ENCODE data around the gene CCL8. TPM values are rescaled to one million over a fixed set of nuclear protein-coding genes. Genes with fewer than 3 reads are reported as not detected.
A peak's percentile ranks its signal among the peaks of the same experiment; 100 is the strongest.

Gene CCL8
- polyA plus RNA-seq, result 0.39 TPM
- long read RNA-seq, donor 1, result 0 reads
- long read RNA-seq, donor 2, result 0 reads
- long read RNA-seq, donor 3, result 0 reads
- long read RNA-seq, donor 4, result 0 reads
- long read RNA-seq, donor 5, partial matches to known transcripts, result 0 of 1 reads
- long read RNA-seq, donor 5, other reads (novel, unspliced or antisense), result 0 of 1 reads
- long read RNA-seq, donor 6, partial matches to known transcripts, result 0 of 2 reads
- long read RNA-seq, donor 6, other reads (novel, unspliced or antisense), result 0 of 2 reads
- long read RNA-seq, donor 7, partial matches to known transcripts, result 0 of 2 reads
- long read RNA-seq, donor 7, other reads (novel, unspliced or antisense), result 0 of 2 reads
- long read RNA-seq, donor 8, result 0 reads
- long read RNA-seq, donor 9, partial matches to known transcripts, result 0 of 1 reads
- long read RNA-seq, donor 9, other reads (novel, unspliced or antisense), result 0 of 1 reads
- long read RNA-seq, donor 10, partial matches to known transcripts, result 0 of 1 reads
- long read RNA-seq, donor 10, other reads (novel, unspliced or antisense), result 0 of 1 reads
- long read RNA-seq, donor 11, result 0 reads

DNA sequence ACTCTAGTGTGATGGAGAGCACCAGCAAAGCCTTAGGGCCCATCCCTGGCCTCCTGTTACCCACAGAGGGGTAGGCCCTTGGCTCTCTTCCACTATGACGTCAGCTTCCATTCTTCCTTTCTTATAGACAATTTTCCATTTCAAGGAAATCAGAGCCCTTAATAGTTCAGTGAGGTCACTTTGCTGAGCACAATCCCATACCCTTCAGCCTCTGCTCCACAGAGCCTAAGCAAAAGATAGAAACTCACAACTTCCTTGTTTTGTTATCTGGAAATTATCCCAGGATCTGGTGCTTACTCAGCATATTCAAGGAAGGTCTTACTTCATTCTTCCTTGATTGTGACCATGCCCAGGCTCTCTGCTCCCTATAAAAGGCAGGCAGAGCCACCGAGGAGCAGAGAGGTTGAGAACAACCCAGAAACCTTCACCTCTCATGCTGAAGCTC, at the start of gene CCL8:
TSS of gene CCL8 (plus strand) at position 397 of the 445 bp plus-strand sequence. CDS start 67 bp downstream, outside the sequence.
- Histone ChIP-seq H3K27me3 (ENCODE audit: control insufficient read depth, insufficient read depth, low read length) (no peaks in the 10 kb centered on the region), H3K4me3 (ENCODE audit: low read length) (no peak within 1 kb of the TSS), H3K27ac (ENCODE audit: low read length) (no peak within 1 kb of the TSS), H3K36me3 (ENCODE audit: control insufficient read depth, insufficient read depth, low read length) (no peaks in the 10 kb centered on the region), H3K9me3 (ENCODE audit: control insufficient read depth, low read depth, low read length) (no peaks in the 10 kb centered on the region), H3K4me1 (ENCODE audit: control insufficient read depth, insufficient read depth, low read length) (no peaks in the 10 kb centered on the region)
- WGBS (ENCODE audit: insufficient coverage, low lambda C conversion rate), result no CpG with 5 or more reads among the region's 2 CpGs
- DNase-seq, result no peak

DNA sequence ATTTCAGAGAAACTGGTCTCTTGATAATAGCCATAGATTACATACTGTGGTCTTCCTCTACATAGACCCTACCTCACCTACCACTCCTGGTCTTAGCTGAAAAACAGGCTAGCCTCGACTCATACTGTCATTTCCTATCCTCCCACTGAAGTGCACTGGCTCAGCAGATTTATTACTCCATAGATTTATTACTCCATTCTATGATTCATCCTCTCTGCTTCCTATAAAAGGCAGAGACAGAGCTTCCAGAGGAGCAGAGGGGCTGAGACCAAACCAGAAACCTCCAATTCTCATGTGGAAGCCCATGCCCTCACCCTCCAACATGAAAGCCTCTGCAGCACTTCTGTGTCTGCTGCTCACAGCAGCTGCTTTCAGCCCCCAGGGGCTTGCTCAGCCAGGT, 49.3 kb upstream of the CCL8 start, which contains the start of gene CCL7:
TSS of gene CCL7 (plus strand) at position 253 of the 400 bp plus-strand sequence. CDS start at position 323, 70 bp downstream.
- no CpG with 5 or more reads among the region's 1 CpG for WGBS (ENCODE audit: insufficient coverage, low lambda C conversion rate)

DNA sequence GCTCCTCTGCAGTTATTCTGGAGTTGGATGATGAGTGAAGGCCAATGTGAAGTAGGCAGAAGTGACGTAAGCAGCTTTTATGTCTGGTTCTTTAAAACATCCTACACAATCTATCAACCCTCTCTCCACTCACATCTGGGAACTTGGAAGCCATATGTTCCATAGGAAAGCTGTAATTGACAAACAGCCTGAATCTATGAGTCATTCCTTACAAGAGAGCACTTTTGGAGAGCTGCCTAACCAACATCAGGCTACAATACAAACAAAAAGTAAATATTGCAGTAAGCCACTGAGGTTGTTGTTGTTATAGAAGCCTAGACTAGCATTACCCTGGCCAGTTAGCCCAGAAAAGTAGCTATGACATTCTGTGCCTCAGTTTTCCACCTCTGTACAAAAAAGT, 43.4 kb upstream of the CCL8 start:
- Histone ChIP-seq H3K27ac (ENCODE audit: low read length) (no peak overlapping the region), H3K9me3 (ENCODE audit: control insufficient read depth, low read depth, low read length) (no peaks in the 10 kb centered on the region), H3K4me3 (ENCODE audit: low read length) (no peak overlapping the region), H3K27me3 (ENCODE audit: control insufficient read depth, insufficient read depth, low read length) (peaks cover 13% of the 10 kb centered on the region), H3K4me1 (ENCODE audit: control insufficient read depth, insufficient read depth, low read length) (no peaks in the 10 kb centered on the region), H3K36me3 (ENCODE audit: control insufficient read depth, insufficient read depth, low read length) (no peaks in the 10 kb centered on the region)
- peak; percentile 37 to 38 for DNase-seq
- WGBS (ENCODE audit: insufficient coverage, low lambda C conversion rate), result no CpG with 5 or more reads among the region's 1 CpG

More for the DNA sequence above, 49.3 kb upstream of the CCL8 start, which contains the start of gene CCL7:
- no peaks in the 10 kb centered on the region for H3K36me3 ChIP-seq (ENCODE audit: control insufficient read depth, insufficient read depth, low read length)
- no peaks in the 10 kb centered on the region for H3K4me1 ChIP-seq (ENCODE audit: control insufficient read depth, insufficient read depth, low read length)
- no peak for DNase-seq
- no peak within 1 kb of the TSS for H3K27ac ChIP-seq (ENCODE audit: low read length)
- H3K4me3 ChIP-seq (ENCODE audit: low read length), result no peak within 1 kb of the TSS
- peaks cover 15% of the 10 kb centered on the region for H3K27me3 ChIP-seq (ENCODE audit: control insufficient read depth, insufficient read depth, low read length)
- no peaks in the 10 kb centered on the region for H3K9me3 ChIP-seq (ENCODE audit: control insufficient read depth, low read depth, low read length)

DNA sequence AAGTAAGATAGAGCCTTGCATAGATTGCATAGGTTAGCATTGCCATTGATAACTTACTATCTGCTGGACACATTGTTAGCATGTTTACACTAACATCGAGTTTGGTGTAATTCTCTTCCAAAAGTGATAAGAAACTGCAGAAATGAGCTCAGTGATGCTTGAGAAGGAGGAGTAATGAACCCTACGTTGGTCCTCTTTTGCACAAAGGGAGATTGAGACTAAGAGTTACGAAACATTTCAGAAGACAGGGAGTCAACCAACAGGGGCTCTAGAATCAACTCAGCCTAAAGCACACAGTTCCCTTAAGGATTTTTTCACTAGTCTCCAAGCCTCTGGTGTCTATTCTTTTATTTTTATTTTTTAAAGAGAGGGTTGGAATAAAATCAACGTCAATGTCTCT, 42.4 kb upstream of the CCL8 start:
- no peaks in the 10 kb centered on the region for H3K9me3 ChIP-seq (ENCODE audit: control insufficient read depth, low read depth, low read length)
- H3K4me3 ChIP-seq (ENCODE audit: low read length), result no peak overlapping the region
- no peak overlapping the region for H3K27ac ChIP-seq (ENCODE audit: low read length)
- WGBS (ENCODE audit: insufficient coverage, low lambda C conversion rate), result 78% methylated on average over 1 of the region's 4 CpGs
- no peaks in the 10 kb centered on the region for H3K36me3 ChIP-seq (ENCODE audit: control insufficient read depth, insufficient read depth, low read length)
- no peaks in the 10 kb centered on the region for H3K4me1 ChIP-seq (ENCODE audit: control insufficient read depth, insufficient read depth, low read length)
- H3K27me3 ChIP-seq (ENCODE audit: control insufficient read depth, insufficient read depth, low read length), result peaks cover 8% of the 10 kb centered on the region
- DNase-seq, result no peak

DNA sequence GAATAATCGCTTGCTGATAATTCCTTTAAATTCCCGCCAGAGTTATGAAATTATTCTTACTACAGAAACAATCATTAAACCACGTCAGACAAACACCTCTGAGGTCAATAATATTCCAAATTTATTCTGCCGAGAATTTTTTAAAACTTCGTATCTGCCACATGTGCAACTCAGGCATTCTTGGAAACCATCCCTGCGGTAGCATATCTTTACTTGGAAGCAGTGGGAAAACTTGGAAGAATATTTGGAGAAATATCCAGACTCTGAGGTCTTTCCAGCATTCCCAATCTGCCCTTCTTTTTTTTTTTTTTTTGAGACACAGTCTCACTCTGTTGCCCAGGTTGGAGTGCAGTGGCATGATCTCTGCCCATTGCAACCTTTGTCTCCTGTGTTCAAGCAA, 35.7 kb upstream of the CCL8 start:
- Histone ChIP-seq H3K9me3 (ENCODE audit: control insufficient read depth, low read depth, low read length) (no peaks in the 10 kb centered on the region), H3K4me1 (ENCODE audit: control insufficient read depth, insufficient read depth, low read length) (no peaks in the 10 kb centered on the region), H3K27me3 (ENCODE audit: control insufficient read depth, insufficient read depth, low read length) (peaks cover 3% of the 10 kb centered on the region), H3K4me3 (ENCODE audit: low read length) (no peak overlapping the region), H3K36me3 (ENCODE audit: control insufficient read depth, insufficient read depth, low read length) (no peaks in the 10 kb centered on the region), H3K27ac (ENCODE audit: low read length) (no peak overlapping the region)
- no peak for DNase-seq
- WGBS (ENCODE audit: insufficient coverage, low lambda C conversion rate), result 84% methylated on average over 3 of the region's 6 CpGs

DNA sequence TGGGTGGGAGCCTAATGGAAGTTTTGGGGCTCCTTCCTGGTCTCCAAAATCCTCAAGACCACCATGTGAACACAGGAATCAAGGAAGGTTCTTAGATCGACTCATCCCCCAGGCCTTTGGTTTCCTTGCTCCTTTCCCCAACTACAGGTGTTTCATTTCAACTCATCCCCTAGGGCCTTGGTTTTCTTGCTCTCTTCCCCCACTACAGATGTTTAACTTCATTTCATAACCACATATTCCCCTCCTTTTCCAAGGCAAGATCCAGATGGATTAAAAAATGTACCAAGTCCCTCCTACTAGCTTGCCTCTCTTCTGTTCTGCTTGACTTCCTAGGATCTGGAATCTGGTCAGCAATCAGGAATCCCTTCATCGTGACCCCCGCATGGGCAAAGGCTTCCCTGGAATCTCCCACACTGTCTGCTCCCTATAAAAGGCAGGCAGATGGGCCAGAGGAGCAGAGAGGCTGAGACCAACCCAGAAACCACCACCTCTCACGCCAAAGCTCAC, 33.9 kb upstream of the CCL8 start, which contains the start of gene CCL11:
TSS of gene CCL11 (plus strand) at position 457 of the 507 bp plus-strand sequence. CDS start 67 bp downstream, outside the sequence.
- DNase-seq, result no peak
- no peaks in the 10 kb centered on the region for H3K36me3 ChIP-seq (ENCODE audit: control insufficient read depth, insufficient read depth, low read length)
- no peak within 1 kb of the TSS for H3K4me3 ChIP-seq (ENCODE audit: low read length)
- WGBS (ENCODE audit: insufficient coverage, low lambda C conversion rate), result no CpG with 5 or more reads among the region's 4 CpGs
- H3K4me1 ChIP-seq (ENCODE audit: control insufficient read depth, insufficient read depth, low read length), result no peaks in the 10 kb centered on the region
- H3K27me3 ChIP-seq (ENCODE audit: control insufficient read depth, insufficient read depth, low read length), result peaks cover 3% of the 10 kb centered on the region
- no peaks in the 10 kb centered on the region for H3K9me3 ChIP-seq (ENCODE audit: control insufficient read depth, low read depth, low read length)
- H3K27ac ChIP-seq (ENCODE audit: low read length), result no peak within 1 kb of the TSS

DNA sequence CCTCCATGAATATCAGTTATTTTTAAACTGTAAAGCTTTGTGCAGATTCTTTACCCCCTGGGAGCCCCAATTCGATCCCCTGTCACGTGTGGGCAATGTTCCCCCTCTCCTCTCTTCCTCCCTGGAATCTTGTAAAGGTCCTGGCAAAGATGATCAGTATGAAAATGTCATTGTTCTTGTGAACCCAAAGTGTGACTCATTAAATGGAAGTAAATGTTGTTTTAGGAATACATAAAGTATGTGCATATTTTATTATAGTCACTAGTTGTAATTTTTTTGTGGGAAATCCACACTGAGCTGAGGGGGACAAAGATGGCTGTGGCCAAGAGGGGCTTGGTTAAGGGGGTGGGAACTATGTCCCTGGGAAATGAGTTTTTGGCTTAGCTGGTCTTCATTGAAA, 31.4 kb upstream of the CCL8 start:
- no peaks in the 10 kb centered on the region for H3K36me3 ChIP-seq (ENCODE audit: control insufficient read depth, insufficient read depth, low read length)
- WGBS (ENCODE audit: insufficient coverage, low lambda C conversion rate), result no CpG with 5 or more reads among the region's 2 CpGs
- peaks cover 3% of the 10 kb centered on the region for H3K27me3 ChIP-seq (ENCODE audit: control insufficient read depth, insufficient read depth, low read length)
- no peak for DNase-seq
- H3K4me1 ChIP-seq (ENCODE audit: control insufficient read depth, insufficient read depth, low read length), result no peaks in the 10 kb centered on the region
- no peak overlapping the region for H3K4me3 ChIP-seq (ENCODE audit: low read length)
- H3K27ac ChIP-seq (ENCODE audit: low read length), result no peak overlapping the region
- H3K9me3 ChIP-seq (ENCODE audit: control insufficient read depth, low read depth, low read length), result no peaks in the 10 kb centered on the region

DNA sequence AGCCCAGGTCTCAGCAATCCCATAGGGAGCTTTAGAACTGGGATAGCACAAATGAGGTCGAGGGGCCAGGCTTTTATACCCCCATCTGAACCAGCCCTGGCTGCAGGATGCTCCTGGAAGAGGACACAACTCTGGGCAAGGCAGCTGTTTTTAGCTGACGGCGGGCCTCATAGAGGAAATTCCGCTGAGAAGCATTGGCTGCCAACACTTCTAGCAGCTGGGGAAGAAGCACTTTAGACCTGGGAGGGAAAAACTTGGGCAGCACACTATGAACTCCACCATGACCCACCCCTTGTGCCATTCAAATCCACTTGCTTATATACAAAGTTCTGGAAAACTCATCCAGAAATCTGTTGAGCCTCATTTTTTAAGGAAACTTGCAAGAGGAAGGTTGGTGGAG, 28.6 kb upstream of the CCL8 start:
- no peaks in the 10 kb centered on the region for H3K9me3 ChIP-seq (ENCODE audit: control insufficient read depth, low read depth, low read length)
- no peaks in the 10 kb centered on the region for H3K36me3 ChIP-seq (ENCODE audit: control insufficient read depth, insufficient read depth, low read length)
- peaks cover 1% of the 10 kb centered on the region for H3K27me3 ChIP-seq (ENCODE audit: control insufficient read depth, insufficient read depth, low read length)
- WGBS (ENCODE audit: insufficient coverage, low lambda C conversion rate), result no CpG with 5 or more reads among the region's 4 CpGs
- no peak overlapping the region for H3K27ac ChIP-seq (ENCODE audit: low read length)
- no peaks in the 10 kb centered on the region for H3K4me1 ChIP-seq (ENCODE audit: control insufficient read depth, insufficient read depth, low read length)
- DNase-seq, result no peak
- H3K4me3 ChIP-seq (ENCODE audit: low read length), result no peak overlapping the region

DNA sequence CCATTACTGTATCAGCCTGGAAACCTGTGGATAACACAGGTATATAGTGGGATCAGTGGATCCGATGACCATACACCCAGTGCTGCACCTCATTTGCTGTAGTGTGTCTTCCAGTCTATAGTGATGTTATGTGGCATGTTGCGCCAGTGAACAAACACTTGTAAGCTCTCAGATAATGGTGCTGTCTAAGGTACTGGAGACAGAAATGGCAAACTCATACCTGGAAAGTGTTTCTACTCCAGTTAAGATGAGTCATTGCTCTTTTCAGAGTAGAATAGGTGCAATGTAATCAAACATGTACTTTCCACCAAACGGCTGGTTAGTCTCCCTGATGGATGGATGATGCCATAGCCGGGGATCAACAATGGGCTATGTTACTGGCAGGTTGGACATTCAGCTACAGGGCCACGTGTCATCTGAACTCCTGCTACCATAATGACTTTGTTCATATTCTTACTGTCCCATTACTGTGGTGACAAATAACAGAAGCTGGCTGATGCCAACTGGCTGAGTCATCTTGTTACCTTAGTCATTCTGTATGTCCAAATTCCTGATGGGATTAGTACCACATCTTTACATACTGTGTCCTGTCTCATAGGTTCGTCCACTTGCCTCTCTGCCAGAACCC, 27.4 kb upstream of the CCL8 start:
- WGBS (ENCODE audit: insufficient coverage, low lambda C conversion rate), result no CpG with 5 or more reads among the region's 6 CpGs
- Histone ChIP-seq H3K4me3 (ENCODE audit: low read length) (no peak overlapping the region), H3K9me3 (ENCODE audit: control insufficient read depth, low read depth, low read length) (no peaks in the 10 kb centered on the region), H3K36me3 (ENCODE audit: control insufficient read depth, insufficient read depth, low read length) (no peaks in the 10 kb centered on the region), H3K27me3 (ENCODE audit: control insufficient read depth, insufficient read depth, low read length) (no peaks in the 10 kb centered on the region), H3K27ac (ENCODE audit: low read length) (no peak overlapping the region), H3K4me1 (ENCODE audit: control insufficient read depth, insufficient read depth, low read length) (no peaks in the 10 kb centered on the region)
- DNase-seq, result no peak

DNA sequence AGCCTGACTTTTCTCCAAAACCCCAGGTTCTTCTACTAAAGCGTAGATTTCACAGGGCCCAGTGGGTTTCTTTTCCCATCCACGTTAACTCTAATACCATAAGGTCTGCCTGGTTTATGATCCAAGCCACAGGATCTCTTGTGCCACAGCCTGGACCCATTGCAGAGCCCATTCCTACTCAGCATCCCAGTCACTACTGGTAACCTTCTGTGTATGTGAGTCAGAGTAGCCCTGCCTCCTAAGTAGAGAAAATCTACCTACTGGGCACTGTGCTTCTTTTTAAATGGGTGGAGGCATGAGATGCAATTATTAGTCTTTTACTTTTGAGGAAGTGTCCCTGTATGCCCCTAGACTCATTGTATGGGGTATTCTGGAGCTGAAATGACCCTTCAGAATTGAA, 20.2 kb upstream of the CCL8 start:
- H3K27ac ChIP-seq (ENCODE audit: low read length), result no peak overlapping the region
- H3K36me3 ChIP-seq (ENCODE audit: control insufficient read depth, insufficient read depth, low read length), result no peaks in the 10 kb centered on the region
- WGBS (ENCODE audit: insufficient coverage, low lambda C conversion rate), result 100% methylated on average over 1 of the region's 2 CpGs
- no peak for DNase-seq
- no peaks in the 10 kb centered on the region for H3K9me3 ChIP-seq (ENCODE audit: control insufficient read depth, low read depth, low read length)
- no peak overlapping the region for H3K4me3 ChIP-seq (ENCODE audit: low read length)
- no peaks in the 10 kb centered on the region for H3K27me3 ChIP-seq (ENCODE audit: control insufficient read depth, insufficient read depth, low read length)
- H3K4me1 ChIP-seq (ENCODE audit: control insufficient read depth, insufficient read depth, low read length), result no peaks in the 10 kb centered on the region
